ENCODE data around the gene DNAJC16.

- no peak for TF ChIP-seq POLR2A (IDR thresholded peaks at IDR 0.05; ENCODE audit: low read depth, low read length)
- no peak for TF ChIP-seq POLR2AphosphoS5 (IDR thresholded peaks at IDR 0.05; ENCODE audit: low read depth, low read length)
Measured at GRCh38 chr1:15618077-15618654, 91.5 kb downstream of the DNAJC16 start.

Data from GM12892 (cell line).